RCC 7860 (cell line): ENCODE measurements around the gene FOCAD.
"Not testable (repeated sequence)": the region's sequence is repeated elsewhere in the genome, so short reads cannot be mapped to it uniquely, and the experiment has no call there.

Experiments
- DNase-seq: peaks from one replicate; pipeline ENCODE4 v3.0.0-alpha.2; 2015; ENCODE audit warnings: low spot score
- FAIRE-seq: peaks from 2 replicates; lab custom pipeline; 2012; peaks lifted over from hg19 to GRCh38; lab: Jason Lieb, UNC

FOCAD gene

GRCh38 chr9:20684035-20684874 is at the start of gene FOCAD:
Gene FOCAD, plus strand, starts transcription at chr9:20684259. Its CDS starts 31,095 bp downstream, at chr9:20715354.
- peak; percentile 59 for FAIRE-seq
- DNase-seq: peak; percentile 87

GRCh38 chr9:20634895-20635294 is 49.2 kb upstream of the FOCAD start:
- no peak for DNase-seq
- no peak for FAIRE-seq

GRCh38 chr9:20636888-20637440 is 47.1 kb upstream of the FOCAD start:
- DNase-seq (no peak), FAIRE-seq (no peak)

- DNase-seq (peak; percentile 36), FAIRE-seq (peak; percentile 57)
Observed at GRCh38 chr9:20640331-20641187, 43.5 kb upstream of the FOCAD start.

GRCh38 chr9:20642045-20642444 is 42.0 kb upstream of the FOCAD start:
- FAIRE-seq (no peak), DNase-seq (no peak)

GRCh38 chr9:20643660-20644059 is 40.4 kb upstream of the FOCAD start:
- FAIRE-seq (no peak), DNase-seq (no peak)

- no peak for FAIRE-seq
- DNase-seq: no peak
Observed at GRCh38 chr9:20646656-20647055, 37.4 kb upstream of the FOCAD start.

- DNase-seq: no peak
- no peak for FAIRE-seq
Observed at GRCh38 chr9:20649381-20649780, 34.7 kb upstream of the FOCAD start.

GRCh38 chr9:20650313-20650712 is 33.7 kb upstream of the FOCAD start:
- FAIRE-seq (no peak), DNase-seq (no peak)

- DNase-seq (no peak), FAIRE-seq (no peak)
Observed at GRCh38 chr9:20650750-20651299, 33.2 kb upstream of the FOCAD start.

- no peak for FAIRE-seq
Observed at GRCh38 chr9:20651939-20652338, 32.1 kb upstream of the FOCAD start.

GRCh38 chr9:20658246-20658667 is 25.8 kb upstream of the FOCAD start:
- not testable (repeated sequence) for DNase-seq, FAIRE-seq

More at GRCh38 chr9:20651939-20652338, 32.1 kb upstream of the FOCAD start:
- DNase-seq: no peak

GRCh38 chr9:20658677-20659473 is 25.2 kb upstream of the FOCAD start:
- FAIRE-seq: no peak
- DNase-seq: no peak

GRCh38 chr9:20659474-20659967 is 24.5 kb upstream of the FOCAD start:
- DNase-seq (no peak), FAIRE-seq (no peak)

- DNase-seq: no peak
- no peak for FAIRE-seq
Observed at GRCh38 chr9:20662156-20662555, 21.9 kb upstream of the FOCAD start.

- DNase-seq (no peak), FAIRE-seq (no peak)
Observed at GRCh38 chr9:20663133-20663532, 20.9 kb upstream of the FOCAD start.

- FAIRE-seq (no peak), DNase-seq (no peak)
Observed at GRCh38 chr9:20664501-20664900, 19.6 kb upstream of the FOCAD start.

GRCh38 chr9:20670395-20670794 is 13.7 kb upstream of the FOCAD start:
- DNase-seq (no peak), FAIRE-seq (no peak)

- DNase-seq (no peak), FAIRE-seq (no peak)
Observed at GRCh38 chr9:20671635-20672034, 12.4 kb upstream of the FOCAD start.

- FAIRE-seq, DNase-seq: not testable (repeated sequence)
Observed at GRCh38 chr9:20673537-20673936, 10.5 kb upstream of the FOCAD start.
